Measurements from ENCODE around the gene ALPK3.

Gene ALPK3

DNA sequence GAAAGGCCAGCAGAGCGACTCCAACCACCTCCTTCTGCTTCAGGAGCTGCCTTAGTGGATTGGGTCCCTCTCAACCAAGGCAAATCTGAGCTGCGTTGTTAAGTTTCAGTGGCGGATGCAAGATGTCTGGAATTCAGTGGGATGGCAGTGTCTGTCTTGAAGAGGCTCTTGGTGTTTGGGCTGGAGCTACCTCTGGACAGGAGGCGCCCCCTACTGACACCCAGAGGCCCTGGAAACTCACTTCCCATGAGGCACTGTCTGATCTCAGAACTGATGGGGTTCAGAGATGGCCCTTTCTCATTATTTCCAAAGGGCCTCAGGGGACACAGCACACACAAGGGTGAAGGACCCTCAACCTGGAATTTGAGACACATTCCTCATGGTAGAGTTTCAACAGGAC lies 61.3 kb downstream of the ALPK3 start:
- peak; percentile 63 for DNase-seq

DNA sequence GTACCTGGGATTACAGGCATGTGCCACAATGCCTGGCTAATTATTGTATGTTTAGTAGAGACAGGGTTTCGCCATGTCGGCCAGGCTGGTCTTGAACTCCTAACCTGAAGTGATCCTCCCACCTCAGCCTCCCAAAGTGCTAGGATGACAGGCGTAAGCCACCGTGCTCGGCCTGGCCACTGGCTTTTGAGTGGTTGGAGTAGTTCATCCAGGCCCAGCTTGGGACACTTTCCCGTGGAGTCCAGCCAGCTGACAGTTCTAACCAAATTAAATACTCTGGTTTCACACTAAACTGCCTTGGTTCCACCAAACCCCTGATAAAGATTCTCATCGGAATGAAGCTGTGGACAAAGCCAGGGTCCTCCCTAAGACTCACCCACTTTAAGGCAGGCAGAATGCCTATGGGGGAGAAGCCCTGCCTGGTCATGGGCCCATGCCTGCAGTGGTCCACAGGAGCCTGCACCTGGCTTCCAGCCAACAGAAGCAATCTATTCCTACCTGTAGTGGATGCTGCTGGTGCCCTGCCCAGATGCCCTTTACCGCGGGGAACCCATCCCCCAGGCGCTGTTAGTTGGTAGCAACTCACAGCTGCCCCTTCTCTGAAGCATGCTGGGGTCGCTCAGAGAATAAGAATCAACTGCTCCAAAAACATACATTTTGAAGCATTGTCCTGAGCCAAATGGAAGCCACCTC lies 62.1 kb downstream of the ALPK3 start:
- no peak for DNase-seq

DNA sequence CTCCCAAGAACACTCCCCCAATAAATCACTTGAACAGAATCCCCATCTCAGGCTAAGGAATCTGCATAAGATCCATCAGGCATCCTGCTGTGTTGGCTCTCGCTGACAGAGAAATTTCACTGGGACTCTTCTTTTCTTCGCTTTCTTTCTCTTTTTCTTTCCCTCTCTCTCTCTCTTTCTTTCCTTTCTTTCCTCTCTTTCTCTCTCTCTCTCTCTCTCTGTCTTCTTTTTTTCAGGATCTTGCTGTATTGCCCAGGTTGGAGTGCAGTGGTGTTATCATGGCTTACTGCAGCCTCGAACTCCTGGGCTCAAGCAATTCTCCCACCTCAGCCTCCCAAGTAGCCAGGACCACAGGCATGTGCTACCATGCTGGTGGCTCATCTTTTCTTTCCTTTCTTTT lies 62.9 kb downstream of the ALPK3 start:
- no peak for DNase-seq

DNA sequence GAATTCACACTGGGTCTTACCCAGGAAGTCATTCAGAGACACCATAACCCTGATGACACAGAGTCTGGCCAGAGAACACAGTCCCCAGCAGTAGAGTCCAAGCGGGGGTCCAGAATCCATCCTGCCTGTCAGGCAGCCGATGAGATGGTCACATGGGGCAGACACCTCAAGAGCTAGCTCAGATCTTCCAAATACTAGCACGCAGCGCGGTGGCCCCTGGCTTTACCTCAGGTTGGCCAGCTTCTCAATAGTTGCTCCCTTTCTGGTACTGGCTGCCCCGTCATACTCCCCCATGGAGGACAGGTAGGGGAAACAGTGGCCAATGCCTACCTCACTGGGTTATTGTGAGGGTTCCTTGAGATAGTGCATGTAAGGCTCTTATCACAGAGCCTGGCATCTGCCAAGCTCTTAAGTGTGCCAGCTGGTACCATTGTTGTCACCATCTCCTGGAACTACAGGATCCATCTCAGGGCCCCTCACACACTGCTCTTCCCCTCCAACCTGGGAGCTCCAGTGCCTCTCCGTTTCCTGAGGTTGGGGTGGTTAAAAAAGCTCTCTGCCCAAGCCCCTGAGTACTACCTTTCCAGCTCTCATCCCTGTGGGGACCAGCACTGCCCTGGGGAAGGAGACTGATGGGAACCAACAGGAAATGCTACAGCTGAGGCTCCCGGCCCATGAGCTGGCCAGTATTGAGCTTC lies 63.8 kb downstream of the ALPK3 start:
- no peak for DNase-seq

DNA sequence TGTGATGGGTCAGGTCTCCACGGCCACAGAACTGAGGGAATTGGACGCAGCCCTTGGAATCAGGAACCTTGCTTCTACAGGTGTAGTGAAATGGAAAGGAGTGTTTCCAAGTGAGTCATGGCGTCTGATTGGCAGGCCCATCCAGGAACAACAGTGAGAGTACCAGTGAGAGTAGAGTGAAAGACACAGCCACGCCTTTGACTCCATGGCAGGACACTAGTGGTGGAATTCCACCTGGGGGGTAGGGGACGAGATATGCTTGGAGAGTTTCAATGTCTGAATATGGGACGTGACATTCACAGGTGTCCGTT lies 64.3 kb downstream of the ALPK3 start:
- no peak for DNase-seq

DNA sequence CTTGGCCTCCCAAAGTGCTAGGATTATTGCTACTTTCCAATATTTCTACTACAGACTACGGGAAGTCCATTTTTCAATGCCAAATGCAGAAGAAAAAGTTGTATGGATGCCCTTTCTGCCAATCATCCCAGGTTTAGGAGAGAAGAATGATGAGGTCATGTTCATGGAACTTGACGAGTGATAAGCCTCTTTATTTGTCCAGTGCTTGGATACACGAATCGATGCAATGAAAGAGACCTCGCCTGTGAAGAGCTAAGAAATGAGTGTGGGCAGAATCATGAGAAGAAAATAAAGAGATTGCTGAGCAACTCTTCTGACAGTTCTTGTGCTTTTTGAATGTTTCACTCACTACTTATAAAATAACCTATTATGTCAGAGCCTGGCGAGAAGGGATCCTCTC lies 66.3 kb downstream of the ALPK3 start:
- no peak for DNase-seq

DNA sequence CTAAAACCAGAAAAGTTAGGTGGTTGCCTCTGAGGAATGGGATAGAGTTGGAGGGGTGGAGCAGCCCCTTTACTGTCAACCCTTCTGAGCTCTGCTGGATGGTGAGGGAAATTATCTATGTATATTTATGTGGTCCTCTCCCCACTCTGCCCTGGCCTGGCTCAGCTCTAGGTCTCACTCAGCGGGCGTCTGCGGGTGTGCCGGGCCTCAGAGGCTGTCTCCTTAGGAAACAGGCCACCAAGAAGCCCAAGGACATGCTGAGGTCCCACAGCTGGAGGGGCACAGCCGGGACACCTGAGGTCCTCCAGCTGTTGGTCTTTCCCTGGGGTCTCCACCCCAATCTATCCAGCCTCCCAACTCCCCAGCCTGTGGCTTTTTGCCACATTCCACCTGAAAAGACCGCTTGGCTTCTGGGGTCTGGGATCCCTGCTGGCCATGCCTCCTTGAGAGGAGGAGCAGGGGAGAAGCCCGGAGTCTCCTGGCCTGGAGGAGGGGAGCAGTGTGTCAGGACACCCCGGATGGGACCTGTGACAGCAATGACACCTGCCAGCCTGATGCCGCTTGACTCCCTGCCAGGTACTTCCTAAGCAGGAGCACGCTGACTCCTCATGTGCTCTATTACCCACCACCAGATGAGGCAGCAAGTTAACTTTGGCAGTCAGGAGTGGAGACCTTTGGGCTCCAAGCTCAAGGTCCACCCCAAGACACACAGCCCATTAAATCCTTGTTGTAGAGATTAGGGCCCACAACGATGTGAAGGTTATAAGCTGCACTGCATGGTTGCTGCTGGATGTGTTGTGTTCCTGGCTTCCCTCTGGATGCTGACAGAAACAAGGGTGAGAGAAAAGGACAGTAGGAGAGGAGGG lies 67.0 kb downstream of the ALPK3 start, which contains the start of gene SLC28A1:
SLC28A1 (plus strand) TSS at position 747 of the 866 bp plus-strand sequence. CDS start 3,099 bp downstream, outside the sequence.
- DNase-seq = no peak

DNA sequence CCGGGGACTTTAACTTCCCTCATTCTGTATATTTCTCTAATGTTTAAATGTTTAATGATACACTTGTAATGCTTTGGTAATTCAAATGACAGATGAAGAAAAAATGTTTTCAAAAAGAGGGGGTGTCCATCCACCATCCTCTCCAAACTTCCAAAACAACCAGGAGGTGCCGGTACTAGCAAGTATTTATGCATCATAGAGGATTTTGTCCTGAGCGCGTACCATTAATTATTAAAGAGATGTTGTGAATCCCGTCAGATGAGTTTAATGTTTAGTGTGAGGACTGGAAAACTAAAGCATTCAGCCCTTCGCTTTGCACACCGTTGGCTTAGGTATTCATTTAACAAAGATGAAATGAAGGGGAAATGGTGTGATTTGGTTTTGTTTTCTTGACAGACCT lies 68.6 kb downstream of the ALPK3 start:
- no peak for DNase-seq

DNA sequence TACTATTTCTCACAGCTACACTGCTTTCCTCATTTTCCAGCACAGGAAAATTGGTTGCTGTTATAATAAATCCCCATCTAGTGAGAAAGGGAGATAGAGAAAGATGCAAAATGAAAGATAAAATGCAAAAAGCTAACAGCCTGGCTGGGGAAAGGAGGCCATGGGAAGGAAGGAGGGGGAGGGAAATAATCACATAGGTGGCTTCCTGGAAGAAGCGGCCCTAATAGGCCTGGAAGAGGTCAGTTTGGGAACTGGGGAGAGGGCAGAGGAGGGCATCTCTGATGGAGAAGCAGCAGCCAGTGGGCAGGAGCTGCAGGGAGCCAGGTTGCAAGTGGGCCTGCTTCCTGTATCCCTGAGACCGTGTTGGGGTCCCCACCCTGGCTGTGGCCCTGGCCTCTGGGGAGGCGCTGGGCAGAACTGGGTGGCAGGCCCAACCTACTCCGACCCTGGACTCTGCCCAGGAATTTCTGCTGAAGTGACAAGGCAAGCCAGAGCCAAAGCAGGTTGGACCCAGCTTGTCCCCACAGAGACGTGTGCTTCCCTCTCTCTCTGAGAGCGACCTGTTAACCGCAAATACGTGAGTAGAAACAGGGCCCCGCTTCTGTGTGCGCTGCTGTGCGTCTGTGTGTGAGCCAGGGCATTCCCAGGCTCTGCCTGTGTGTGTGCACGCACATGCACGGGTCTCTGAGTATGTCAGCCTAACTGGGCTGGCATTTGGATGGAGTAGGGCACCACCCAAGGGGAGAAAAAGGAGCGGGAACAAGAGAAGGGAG lies 69.2 kb downstream of the ALPK3 start:
- no peak for DNase-seq

DNA sequence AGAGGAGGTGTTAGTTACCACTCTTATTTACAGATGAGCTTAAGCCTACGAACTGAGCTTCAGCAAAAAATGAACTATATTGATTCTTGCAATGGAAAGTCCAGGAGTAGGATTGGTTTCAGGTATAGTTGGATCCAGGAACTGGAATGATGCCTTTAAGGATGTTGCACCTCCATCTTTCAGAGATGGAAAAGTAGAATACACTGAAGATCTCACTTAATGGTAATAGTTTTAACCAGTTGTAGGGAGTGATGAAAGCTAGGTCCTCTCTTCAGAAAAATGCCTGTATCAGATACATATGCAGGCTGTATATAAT lies 69.8 kb downstream of the ALPK3 start:
- no peak for DNase-seq

DNA sequence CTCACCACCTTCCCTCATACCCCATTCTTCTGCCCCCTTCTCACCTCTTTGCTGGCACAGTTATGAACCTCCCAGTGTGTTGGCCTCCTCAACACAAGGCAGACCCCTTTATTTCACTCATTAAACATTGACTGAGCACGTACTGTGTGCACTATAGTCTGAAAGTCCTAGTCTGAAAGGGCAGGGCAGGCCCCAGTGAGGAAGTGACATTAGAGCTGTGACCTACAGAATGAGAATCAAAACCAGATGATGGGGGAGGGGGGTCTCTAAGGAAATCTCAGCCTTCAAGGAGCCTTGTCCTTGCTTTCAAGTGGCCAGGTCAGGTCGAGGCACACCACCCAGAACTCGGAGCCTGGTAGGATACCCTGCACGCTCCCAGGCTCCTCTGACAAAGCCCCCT lies 70.8 kb downstream of the ALPK3 start:
- no peak for DNase-seq

DNA sequence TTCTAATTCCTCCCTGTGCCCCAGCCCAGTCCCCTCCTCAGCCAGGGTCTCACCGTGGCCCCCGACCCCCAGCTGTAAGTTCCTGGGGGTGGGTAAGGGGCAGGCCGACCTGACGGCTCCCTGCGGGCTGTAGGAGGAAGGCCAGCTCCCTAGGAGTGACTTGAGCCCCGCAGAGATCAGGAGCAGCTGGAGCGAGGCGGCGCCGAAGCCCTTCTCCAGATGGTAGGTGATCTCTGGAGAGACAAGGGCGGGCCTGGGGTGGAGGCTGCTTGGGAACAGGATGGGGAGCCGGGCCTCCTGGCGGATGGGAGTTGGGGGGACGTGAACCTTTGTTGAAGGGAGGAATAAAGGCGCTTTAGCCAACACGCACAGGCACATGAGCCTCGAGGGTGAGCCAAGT lies 71.5 kb downstream of the ALPK3 start:
- DNase-seq = no peak

DNA sequence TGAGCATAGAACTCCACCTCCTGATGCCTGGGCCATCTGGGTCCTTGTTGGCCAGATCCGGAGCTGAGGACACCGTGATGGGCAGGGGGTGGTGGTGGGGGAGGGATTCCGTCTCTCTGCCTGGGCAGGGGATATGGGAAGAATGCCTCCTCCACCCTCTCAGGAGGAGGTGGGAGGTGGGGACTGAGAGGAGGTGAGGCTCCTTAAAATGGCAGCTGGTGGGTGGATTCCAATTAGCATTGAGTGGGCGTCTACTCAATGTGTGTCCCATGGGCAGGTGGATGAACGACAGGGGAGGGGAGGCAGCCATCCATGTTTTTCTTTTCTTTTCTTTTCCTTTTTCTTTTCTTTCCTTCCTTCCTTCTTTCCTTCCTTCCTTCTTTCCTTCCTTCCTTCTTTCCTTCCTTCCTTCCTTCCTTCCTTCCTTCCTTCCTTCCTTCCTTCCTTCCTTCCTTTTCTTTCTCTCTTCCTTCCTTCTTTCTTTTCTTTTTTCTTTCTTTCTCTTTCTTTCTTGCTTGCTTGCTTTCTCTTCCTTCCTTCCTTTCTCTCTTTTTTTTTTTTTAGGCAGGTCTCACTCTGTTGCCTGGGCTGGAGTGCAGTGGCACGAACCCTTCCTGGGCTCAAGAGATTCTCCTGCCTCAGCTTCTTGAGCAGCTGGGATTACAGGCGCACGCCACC lies 72.3 kb downstream of the ALPK3 start:
- no peak for DNase-seq

DNA sequence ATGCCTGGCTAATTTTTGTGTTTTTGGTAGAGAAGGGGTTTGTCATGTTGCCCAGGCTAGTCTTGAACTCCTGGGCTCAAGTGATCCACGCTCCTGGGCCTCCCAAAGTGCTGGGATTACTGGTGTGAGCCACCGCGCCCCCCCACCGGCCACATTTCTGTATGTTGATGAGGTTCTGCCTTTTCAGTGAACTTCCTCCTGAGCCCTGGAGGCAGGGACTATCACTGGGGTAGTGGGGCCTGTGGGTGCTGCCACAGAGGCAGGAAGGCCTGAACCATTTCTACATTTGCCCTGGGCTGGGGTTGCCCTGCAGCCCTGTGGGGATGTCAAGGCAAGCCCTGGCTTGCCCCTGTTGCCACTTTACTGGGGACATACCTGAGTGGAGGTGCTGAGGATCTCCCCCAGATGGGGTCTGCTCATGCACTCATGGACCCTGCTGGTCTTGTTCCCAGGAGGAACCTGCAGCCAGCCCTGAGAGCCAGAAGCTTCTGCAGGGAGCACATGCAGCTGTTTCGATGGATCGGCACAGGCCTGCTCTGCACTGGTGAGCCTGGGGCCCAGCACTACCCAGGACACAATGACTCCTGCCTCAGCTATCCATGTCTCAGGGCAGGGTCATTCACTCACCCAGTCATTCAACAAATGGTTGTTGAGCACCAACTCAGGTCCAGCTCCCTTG lies 73.0 kb downstream of the ALPK3 start:
- DNase-seq = no peak

DNA sequence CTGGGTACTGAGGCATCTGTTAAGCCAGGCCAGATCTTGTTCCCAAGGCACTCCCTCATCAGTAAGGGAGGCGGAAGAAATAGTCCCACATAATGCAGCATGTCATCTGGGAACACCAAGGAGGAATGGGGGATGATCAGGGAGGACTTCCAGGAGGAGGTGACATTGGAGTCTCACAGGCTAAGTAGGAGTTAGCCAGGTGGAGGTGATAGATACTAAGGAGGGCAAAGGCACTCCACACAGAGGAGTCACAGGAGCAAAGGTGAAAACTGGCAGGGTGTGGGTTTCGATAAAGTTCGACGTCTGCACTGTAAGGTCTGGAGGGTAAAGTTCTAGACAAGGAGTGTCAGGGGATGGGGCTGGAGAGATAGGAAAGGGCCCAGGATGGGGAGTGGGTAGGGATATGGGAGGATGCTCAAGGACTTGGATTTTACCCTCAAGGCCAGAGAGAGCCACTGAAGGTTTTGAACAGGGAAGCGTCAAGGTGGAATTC lies 73.6 kb downstream of the ALPK3 start:
- no peak for DNase-seq

DNA sequence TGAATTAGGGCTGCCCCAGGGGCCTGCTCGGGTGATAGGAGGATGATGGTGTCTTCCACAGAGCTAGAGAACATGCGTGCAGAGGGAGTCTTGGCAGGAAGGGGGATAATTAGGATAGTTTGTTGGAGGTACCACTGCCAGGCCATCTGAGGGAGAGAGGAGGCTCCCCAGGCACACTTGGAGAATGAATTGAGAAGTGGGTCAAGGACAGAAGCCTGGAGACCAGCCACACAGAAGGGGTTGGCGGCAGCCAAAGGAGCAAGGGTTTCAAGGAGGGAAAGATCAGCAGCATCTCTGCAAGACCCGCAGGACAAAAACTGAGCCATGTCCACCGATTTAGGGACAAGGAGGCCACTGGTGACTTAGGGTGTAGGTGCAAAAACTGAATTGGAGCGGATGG lies 74.2 kb downstream of the ALPK3 start:
- DNase-seq = no peak

DNA sequence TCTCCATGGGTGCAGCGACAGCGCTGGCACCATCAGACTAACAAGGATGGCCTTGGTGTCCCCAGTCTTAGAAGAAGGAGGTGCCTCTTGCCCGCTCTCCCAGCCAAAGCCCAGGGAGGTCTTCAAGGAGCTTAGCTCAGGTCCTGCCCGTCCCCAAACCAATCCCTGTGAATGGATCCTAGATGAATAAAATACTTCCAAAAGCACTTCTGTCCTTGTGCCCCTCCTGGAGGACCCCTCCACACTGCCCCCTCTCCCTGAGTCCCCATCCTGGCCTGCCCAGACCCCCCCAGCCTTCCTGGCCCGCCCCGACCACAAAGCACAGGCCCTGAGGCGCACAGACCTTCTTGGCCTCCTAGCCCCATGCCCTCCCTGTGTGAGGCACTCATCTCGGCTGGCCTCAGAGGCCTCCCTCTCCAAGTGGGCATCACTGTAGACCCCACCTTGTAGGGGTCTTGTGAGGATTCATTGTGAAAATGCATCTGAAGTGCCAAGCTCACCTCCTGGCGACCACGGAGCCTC lies 75.7 kb downstream of the ALPK3 start:
- DNase-seq = no peak

DNA sequence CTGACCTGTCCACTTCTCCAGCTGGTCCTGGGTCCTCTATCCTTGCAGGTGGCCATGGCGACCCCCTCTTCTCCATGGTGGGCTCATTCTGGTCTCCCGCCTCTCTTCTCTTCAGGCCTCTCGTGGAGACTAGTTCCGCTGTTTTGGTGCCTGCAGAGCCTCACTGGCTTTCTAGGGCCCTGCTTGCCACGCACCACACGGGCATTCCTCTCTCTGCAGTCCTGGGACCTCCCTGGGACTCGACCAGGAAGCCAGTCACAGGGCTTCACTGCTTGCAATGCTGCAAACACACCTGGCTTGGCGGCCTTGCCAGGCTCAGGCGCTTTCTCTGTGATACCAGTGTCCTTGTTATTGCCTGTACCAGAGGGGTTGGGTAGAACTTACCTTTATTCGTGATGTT lies 76.5 kb downstream of the ALPK3 start:
- no peak for DNase-seq

DNA sequence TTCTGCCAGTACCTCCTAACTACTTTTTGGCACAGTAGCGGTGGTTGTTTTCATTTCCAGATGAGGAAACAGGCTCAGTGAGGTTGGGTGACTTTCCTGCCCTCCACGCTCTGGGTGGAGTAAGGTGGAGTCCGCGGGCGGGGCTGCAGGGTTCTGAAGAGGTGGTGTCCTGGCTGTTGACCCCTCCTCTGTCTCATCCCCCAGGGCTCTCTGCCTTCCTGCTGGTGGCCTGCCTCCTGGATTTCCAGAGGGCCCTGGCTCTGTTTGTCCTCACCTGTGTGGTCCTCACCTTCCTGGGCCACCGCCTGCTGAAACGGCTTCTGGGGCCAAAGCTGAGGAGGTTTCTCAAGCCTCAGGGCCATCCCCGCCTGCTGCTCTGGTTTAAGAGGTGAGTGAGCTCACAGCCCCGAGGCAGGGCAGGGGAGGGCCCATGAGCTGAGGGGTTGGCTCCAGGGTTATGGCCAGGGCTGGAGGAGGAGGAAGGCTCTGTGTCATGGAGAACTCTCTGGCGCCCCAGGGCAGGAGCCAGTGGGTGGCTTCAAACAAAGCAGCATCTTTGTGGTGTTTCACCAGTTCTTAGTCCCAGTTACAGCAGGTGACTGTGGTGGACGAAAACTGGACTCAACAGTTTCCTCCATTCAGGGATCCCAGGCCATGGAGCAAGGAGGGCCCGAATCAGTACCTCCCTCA lies 77.7 kb downstream of the ALPK3 start:
- DNase-seq = no peak

DNA sequence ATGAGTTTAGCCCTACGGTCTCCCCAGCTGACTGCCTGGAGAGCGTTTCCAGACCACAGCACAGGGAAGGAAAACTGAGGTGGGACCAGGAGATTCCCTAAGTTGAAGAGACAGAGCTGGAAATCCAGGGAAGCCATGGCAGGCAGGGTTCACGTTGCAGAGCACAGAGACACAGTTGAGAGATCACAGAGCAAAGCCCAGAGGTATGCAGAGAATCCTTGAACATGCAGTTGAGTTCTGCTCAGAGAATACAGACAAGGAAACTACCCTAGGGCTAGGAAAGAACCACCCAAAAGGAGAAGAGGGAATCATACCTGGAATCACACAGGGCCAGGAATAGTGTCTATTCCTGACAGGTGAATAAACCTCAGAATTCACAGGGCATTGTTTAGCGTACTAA lies 81.6 kb downstream of the ALPK3 start:
- DNase-seq = no peak

DNA sequence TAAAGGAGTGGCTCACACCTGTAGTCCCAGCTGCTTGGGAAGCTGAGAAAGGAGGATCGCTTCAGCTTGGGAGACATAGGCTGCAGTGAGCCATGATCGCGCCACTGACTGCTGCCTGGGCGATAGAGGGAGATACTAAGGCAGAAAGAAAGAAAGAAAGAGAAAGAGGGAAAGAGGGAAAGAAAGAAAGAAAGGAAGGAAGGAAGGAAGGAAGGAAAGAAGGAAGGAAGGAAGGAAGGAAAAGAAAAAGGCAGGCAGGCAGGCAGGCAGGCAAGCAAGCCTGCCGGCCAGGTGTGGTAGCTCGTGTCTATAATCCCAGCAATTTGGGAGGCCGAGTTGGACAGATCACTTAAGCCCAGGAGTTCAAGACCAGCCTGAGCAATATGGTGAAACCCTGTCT lies 82.6 kb downstream of the ALPK3 start:
- no peak for DNase-seq
